Kidney capillary endothelial cell (primary cell): ENCODE measurements around the gene GLI1.
"Not testable (repeated sequence)": the region's sequence is repeated elsewhere in the genome, so short reads cannot be mapped to it uniquely, and the experiment has no call there.

Experiments used
- DNase-seq: peaks from one replicate; pipeline ENCODE4 v3.0.0-alpha.2; 2018; ENCODE audit warnings: low spot score

Gene GLI1

DNA sequence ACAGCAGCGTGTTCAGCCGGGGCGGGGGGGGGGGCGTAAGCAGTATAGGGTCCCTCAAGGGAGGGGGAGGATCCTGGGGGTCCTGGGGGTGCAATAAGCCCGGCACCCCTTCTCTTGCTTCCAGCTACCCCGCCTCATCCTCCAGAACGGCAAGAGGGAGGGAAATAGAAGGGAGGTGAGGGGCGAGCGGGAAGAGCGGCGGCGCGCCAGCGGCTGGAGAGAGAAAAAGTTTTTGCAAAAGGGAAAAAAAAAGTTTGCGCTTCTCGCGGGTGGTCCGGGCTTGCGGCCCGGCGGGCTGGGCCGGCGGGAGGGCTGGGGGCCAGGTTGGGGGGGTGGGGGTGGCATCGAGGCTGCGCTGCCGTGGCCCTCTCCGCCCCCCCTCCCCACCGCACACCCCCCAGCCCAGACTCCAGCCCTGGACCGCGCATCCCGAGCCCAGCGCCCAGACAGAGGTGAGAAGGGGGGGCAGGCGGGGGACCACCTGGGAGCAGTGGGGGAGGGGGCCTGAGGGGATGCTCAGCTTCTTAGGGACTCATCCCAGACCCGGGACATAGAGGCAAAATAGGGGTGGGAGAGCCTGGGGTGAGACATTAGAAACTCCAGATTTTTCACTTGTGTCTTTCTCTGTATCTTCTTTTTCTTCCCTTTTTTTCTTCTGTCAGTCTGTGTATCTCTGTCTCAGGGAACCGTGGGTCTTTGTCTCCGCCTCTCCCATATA, at the start of gene GLI1:
TSS of gene GLI1 (plus strand) at position 36 of the 718 bp plus-strand sequence. CDS start 3,907 bp downstream, outside the sequence.
- no peak for DNase-seq

DNA sequence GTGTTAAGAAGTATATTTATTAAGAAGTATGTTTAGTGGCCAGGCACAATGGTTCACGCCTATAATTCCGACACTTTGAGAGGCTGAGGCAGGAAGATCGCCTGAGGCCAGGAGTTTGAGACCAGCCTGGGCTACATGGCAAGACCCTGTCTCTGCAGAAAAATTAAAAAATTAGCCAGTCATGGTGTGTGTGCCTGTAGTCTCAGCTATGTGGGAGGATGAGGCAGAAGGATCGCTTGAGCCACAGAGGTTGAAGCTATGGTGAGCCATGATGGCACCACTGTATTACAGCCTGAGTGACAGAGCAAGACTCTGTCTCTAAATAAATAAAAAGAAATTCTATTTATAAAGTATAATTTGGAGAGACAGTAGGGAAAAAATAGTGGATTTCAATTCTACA, 49.1 kb upstream of the GLI1 start:
- DNase-seq = no peak

DNA sequence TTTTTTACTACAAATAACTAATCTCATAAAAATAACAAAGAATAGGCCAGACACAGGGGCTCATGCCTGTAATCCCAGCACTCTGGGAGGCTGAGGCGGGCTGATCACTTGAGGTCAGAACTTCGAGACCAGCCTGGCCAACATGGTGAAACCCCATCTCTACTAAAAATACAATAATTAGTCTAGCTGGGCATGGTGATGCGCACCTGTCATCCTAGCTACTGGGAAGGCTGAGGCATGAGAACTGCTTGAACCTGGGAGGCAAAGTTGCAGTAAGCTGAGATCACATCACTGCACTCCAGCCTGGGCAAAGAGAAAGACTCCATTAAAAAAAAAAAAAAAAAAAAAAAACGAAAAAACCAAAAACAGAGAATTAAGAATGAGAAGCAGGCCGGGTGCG, 45.4 kb upstream of the GLI1 start:
- not testable (repeated sequence) for DNase-seq

DNA sequence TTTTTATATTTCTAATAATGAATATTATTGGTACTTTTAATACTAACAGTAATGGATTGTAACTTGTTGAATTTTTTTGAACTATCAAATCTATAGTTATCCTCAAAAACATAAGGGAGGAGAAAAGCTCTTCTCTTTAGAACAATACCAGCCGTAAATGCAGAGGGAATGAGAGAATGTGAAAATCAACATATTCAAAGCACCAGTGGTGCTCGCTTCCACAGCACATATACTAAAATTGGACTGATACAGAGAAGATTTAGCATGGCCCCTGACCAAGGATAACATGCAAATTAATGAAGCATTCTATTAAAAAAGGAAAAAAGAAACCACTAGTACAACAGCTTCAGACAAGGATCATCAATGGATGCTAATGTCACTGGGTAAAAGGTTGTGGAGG, 44.5 kb upstream of the GLI1 start:
- no peak for DNase-seq

DNA sequence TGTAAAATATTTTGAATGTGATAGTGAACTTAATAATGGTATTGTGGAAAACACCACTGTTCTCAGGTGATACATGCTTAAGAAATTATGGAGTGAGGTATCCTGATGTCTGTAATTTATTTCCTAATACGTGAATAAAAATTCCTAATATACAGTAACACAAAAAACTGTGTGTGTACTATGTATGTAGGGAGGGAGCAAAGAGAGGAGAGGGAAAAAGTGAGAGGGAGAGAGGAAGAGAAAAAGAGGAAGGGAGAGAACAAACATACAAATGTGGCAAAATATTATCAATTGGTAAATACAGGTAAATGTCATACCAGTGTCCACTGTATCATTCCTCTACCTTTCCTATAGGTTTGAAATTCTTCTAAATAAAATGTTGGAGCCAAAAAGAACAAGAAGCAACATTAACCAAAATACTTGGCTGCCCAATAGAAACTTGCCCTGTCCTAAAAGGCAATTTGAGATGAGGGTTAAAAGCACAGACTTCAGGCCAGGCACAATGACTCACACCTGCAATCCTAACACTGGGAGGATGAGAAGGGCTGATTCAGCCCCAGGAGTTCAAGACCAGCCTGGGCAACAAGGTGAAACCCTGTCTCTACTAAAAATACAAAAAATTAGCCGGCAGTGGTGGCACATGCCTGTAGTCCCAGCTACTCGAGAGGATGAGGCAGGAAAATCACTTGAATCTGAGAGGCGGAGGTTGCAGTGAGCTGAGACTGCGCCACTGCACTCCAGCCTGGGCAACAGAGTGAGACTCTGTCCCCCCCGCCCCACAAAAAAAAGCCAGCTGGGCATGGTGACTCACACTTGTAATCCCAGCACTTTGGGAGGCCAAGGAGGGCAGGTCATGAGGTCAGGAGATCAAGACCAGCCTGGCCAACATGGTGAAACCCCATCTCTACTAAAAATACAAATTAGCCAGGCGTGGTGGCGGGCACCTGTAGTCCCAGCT, 43.3 kb upstream of the GLI1 start:
- DNase-seq = no peak

DNA sequence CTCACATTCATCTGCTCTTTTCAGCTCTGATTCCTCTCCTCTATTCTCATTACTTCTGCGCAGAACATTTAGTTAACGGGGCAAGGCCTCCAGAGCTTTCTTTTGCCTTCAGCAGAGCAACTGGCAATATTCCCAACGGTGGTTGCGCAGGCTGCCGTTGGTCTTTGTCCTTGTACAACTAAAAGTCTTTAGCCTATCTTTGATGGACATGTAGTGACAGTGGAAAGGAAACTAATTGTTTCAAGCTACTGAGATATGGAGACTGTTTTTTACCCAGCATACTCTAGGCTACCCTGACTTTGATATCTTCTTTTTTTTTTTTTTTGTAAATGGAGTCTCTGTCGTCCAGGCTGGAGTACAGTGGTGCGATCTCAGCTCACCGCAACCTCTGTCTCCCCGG, 41.3 kb upstream of the GLI1 start:
- no peak for DNase-seq

DNA sequence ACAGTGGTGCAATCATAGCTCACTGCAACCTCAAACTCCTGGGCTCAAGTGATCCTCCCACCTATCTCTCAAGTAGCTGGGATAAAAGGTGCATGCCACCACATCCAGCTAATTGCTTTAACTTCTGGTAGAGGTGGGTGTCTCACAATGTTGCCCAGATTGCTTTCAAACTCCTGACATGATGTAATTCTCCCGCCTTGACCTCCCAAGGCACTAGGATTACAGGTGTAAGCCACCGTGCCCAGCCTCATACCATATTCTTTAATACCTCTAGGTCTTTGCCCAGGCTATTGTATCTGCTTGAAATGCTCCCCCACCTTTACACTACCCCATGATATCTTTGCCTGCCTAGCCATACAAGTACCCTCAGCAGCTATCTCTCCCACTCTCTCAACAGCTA, 40.1 kb upstream of the GLI1 start:
- DNase-seq = no peak

DNA sequence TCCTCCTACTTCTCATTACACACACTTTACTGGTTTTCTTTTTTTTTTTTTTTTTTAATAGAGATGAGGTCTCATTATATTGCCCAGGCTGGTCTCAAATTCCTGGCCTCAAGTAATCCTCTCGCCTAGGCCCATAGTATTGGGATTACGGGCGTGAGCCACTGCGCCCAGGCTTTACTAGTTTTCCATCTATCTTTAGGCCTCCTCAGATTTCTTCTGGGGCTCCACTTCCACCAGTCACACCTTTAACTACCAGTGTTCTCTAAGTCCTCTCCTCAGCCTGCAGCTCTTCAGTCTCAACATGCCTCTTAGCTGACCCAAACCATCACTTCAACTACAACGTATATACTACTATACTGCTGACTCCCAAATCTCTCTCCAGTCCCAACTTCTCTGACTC, 39.1 kb upstream of the GLI1 start:
- DNase-seq = no peak

DNA sequence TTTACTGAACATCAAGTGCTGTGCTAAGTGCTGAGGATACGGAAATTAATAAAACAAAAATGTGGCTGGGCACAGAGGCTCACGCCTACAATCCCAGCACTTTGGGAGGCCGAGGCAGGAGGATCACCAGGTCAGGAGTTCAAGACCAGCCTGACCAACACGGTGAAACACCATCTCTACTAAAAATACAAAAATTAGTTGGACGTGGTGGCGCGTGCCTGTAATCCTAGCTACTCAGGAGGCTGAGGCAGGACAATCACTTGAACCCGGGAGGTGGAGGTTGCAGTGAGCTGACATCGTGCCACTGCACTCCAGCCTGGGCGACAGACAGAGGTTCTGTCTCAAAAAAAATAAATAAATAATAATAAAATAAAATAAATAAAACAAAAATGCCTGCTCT, 32.6 kb upstream of the GLI1 start:
- DNase-seq = not testable (repeated sequence)

DNA sequence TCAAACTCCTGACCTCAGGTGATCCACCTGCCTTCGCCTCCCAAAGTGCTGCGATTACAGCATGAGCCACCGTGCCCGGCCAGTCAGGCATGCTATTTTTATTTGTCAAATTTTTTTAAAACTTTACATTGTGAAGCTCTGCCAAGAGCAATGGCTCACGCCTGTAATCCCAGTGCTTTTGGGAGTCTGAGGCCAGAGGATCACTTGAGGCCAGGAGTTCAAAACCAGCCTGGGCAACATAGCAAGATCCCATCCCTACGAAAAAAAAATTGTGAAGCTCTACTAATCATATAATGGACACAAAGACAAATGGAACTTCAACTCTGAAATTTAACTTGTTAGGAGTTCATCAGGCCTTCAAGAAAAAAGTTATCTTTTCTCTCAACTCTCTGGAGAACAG, 30.6 kb upstream of the GLI1 start:
- no peak for DNase-seq

DNA sequence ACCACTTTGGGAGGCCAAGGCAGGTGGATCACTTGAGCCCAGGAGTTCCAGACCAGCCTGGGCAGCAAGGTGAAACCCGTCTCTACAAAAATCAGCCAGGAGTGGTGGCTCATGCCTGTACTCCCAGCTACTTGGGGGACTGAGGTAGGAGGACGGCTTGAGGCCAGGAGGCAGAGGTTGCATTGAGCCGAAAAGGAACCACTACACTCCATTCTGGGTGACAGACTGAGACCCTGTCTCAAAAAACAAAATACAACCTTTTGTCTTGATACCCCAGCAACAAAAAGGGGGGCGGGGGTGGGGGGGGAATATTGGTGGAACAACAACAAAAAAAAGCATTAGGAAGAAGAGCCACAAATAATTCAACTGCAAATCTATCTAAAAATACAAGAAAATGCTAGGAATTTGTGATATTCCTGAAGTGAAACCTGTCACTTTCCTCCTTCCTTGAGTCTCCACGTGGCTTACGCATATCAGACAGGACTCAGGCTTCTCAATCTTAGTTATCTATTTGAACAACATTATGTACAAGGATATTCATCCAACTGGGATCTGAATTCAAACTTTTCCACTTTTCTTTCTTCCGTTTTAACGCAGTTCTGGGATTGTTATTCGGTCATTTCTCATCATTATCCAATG, 30.0 kb upstream of the GLI1 start:
- no peak for DNase-seq

DNA sequence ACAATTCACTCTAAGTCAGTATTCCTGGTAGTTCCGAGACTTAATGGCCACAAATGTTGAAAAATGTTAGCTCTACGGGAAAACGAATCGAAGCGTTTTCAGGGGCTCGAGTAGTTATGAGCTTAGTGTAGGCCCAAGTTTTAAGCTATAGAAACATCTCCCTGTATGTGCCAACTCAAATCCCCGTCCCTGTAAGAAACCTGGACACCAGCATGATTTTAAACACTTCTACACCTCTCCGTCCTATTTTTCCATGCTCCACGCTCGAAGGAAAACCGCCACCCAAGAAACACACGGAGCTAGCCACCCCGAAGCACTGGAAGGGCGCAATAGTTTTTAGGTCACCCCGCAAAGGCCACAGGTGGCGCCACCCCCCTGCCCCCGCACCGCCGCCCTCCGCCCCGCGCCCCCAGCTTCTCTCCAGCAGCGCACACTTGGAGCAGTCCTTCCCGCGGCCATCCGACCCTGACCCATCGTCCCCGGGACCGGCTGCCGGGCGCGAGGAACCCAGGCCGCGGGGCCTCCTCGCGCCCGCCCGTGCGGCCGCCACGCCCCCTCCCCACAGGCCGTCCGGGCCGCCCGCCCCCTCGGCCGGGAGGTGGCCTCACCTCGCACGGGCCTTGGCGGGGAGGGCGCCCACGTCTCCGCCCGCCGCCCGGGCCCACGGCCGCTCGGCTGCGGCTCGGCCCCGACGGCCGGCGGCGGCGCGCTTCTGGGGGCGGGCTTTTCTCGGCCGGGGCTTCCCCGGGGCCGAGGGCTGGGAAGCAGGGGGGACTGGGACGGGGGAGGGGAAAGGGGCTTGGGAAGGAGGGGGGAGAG, 29.3 kb upstream of the GLI1 start:
- peak; percentile 20 for DNase-seq

DNA sequence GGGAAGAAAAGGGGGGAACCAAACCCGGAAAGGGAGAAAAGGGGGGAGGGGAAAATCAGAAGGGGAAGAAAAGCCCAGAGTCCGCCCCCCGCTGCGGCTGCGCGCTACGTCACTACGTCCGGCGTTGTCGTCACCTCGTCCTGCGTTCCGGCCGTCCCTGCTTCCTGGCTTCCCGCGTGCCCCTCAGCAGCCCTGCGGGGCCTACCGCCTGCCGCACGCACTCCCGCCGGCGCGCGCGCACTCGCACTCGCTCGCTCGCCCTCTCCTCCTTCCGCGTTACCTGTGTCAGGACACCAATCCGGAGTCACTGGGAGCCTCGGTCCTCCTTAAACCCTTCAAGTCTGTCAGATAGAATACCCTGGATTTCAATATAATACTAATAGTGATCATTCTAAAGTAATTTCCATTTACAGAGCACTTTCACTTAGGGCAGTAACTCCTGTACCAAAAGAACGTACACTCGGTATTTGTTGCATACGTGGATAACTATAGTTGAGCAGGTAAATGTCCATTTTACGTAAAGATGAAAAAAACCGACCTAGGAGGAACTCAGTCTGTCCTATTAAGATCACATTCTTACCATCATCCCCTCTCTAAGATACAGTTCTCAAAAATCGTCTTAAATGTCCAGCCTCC, 28.5 kb upstream of the GLI1 start, which contains the start of gene R3HDM2:
TSS of gene R3HDM2 (minus strand) at position 113 of the 636 bp plus-strand sequence. CDS start 120,615 bp downstream, outside the sequence.
- DNase-seq = peak; percentile 85

DNA sequence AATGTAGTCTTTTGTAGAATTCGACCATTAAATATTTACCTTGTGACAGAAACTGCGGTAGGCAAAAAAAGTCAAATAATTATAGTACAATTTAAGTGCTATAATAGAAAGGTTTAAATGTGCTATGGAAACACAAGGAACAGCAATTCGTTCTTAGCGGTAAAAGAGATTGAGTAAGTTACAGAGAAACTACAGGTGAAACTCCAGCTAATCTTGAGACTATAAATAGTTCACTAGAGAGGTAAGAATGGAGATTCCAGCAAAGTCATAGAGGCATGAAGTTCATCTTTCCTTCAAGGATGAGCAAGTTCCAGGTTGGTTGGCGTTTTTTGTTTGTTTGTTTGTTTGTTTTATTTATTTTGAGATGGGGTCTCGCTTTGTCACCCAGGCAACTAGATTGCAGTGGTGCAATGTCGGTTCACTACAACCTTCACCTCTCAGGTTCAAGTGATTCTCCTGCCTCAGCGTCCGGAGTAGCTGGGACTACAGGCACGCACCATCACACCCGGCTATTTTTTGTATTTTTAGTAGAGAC, 27.9 kb upstream of the GLI1 start:
- no peak for DNase-seq

DNA sequence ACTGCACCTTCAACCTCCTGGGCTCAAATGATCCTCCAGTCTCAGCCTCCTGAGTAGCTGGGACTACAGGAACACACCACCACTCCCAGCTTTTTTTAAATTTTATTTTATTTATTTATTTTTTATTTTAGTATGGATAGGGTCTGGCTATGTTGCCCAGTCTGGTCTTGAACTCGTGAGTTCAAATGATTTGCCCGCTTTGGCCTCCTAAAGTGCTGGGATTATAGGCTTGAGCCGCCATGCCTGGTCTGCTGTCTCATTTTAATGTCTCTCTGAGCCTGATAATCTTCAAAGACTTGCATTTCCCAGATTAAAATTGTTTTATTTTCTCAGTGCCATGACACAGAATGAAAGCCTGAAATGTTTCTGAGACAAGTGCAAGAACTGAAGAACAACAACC, 26.2 kb upstream of the GLI1 start:
- no peak for DNase-seq

DNA sequence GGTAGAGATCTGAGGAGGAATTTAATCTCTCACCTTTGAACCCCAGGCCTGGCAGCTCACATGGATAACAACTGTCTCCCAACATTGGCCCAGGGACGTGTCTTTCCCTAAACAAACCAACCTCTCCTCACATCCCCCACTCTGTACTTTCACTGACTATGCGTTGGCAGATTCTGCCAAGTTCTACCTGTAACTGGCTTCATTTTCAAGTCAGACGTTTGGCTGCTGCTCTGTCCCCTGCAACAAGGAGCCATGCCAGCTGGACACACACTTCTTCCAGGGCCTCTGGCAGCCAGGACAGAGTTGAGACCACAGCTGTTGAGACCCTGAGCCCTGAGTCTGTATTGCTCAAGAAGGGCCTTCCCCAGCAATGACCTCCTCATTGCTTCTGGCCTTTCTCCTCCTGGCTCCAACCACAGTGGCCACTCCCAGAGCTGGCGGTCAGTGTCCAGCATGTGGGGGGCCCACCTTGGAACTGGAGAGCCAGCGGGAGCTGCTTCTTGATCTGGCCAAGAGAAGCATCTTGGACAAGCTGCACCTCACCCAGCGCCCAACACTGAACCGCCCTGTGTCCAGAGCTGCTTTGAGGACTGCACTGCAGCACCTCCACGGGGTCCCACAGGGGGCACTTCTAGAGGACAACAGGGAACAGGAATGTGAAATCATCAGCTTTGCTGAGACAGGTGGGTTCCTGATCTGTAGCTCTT, 24.9 kb upstream of the GLI1 start, which contains the start of gene INHBC:
TSS of gene INHBC (plus strand) at position 268 of the 707 bp plus-strand sequence. CDS start at position 371, 103 bp downstream.
- DNase-seq = no peak

DNA sequence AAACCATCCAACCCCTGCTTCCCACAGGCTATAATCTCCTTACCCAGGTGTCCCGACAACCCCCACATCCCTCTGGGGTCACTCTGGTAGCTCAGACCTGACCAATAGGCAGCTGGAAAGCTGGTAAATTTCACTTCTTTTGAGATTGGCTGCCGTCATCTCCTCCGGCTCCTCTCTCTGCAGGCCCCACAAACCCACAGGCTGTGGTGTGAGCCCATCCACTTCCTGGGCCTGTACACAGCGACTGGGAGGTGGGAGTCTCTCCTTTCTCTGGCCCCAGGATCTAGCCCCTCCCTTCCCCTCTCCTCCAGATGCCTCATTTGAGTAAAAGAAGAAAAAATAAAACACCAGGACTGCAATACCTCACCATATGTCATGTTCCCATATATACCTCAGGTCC, 24.3 kb upstream of the GLI1 start:
- no peak for DNase-seq

DNA sequence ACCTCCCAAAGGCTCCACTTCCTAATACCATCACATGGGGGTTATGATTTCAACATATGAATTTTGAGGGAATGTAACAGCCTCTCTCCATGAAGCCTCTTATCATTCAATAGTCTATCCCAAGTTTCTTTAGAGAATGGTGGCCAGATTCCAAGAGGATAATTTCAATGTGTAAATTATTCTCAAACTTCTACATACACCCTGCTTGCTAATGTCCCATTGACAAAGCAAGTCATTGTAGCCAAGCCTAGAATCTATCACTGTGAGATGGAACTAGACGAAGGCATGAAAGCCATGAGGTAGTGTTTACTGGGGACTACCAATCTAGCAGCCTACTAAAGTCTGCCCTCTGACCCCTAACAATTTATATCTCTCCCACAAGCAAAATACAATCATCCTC, 21.2 kb upstream of the GLI1 start:
- DNase-seq = no peak

DNA sequence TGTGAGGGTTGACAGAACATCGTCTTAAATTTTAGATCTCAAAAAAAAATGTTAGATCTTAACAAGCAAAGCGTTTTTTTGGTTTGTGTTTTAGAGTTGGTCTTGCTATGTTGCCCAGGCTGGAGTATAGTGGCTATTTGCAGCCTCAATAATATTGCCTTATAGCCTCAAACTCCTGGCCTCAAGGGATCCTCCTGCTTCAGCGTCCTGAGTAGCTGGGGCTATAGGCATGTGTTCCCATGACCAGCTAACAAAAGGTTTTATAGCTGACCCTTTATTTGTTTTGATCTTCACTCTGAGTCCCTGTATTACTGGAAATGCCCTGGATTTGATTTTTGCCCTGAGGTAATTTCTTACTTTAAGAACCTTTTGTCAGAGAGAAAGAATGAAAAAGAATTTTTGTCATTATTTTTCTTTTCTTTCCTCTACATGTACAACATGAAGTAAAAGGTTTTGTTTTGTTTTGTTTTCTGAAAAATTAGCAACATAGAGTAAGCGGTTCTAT, 19.8 kb upstream of the GLI1 start:
- no peak for DNase-seq

DNA sequence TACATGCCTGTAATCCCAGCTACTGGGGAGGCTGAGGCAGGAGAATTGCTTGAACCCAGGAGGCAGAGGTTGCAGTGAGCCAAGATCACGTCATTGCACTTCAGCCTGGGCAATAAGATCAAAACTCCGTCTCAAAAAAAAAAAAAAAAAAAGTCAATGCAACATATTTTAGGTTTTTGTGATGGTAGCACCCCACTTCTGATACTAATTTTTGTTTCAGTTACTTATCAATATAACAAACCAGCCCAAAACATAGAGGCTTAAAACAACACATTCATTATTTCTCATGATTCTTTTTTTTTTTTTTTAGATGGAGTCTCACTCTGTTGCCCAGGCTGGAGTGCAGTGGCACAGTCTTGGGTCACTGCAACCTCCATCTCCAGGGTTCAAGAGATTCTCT, 18.2 kb upstream of the GLI1 start:
- not testable (repeated sequence) for DNase-seq
